GM13976 (cell line): Measurements from ENCODE around the gene ASTN1.

Experiments used
- DNase-seq: peaks from one replicate; pipeline ENCODE4 v3.0.0; 2012; ENCODE audit warnings: low spot score
- in situ Hi-C: fragments of 300-500 bp; cut with MboI; formaldehyde crosslinking; loops from one replicate; pipeline ENCODE4 v1.12.0; 2022; ENCODE audit warnings: low sequenced_read_pairs, mixed read lengths, inconsistent platforms; ENCODE audit not compliant: unreplicated experiment
- TF ChIP-seq, protein P1 (sequence below): IDR thresholded peaks from 2 replicates; pipeline ENCODE4 v1.5.1; 2012; ENCODE audit warnings: borderline replicate concordance, mild to moderate bottlenecking; ENCODE audit not compliant: insufficient read depth; ENCODE audit errors: extremely low read depth, missing control alignments, control extremely low read depth

The ASTN1 gene

DNA sequence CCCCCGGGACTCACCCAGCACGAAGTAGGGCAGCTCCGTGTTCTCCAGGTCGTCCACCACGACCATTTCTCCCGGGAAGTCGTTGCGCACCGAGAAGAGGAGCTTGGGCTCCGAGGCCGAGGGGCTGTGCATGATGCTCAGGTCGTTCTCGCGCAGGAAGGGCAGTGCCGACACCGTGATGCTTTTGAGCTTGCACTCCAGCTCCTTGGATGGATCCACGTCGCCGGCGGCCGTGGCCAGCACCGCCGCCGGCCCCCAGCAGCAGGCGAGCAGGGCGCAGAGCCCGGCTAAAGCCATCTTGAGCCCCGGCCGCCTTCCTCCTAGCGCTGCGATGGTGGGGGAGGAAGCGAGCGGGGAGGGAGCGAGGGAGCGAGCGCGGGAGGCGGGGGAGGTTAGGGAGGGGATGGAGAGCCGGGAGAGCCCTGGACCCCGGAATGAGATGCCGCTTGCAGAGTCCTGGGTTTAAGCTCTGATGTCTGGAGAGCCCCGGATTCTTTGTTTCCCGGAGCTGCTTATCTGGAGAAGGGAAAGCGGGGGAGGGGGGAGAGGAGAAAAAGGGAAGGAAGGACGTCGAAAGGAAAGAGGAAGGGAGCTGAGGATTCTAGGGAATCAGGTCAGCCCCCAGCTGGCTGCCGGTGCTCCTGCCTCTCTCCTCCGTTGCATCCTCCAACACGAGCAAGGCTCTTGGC lies at the start of gene ASTN1:
Gene ASTN1 (minus strand): TSS at position 333 of the 689 bp plus-strand sequence. CDS start 36 bp downstream, at position 297.
- in situ Hi-C loops = no loop called here
- TF ChIP-seq, protein P1, sequence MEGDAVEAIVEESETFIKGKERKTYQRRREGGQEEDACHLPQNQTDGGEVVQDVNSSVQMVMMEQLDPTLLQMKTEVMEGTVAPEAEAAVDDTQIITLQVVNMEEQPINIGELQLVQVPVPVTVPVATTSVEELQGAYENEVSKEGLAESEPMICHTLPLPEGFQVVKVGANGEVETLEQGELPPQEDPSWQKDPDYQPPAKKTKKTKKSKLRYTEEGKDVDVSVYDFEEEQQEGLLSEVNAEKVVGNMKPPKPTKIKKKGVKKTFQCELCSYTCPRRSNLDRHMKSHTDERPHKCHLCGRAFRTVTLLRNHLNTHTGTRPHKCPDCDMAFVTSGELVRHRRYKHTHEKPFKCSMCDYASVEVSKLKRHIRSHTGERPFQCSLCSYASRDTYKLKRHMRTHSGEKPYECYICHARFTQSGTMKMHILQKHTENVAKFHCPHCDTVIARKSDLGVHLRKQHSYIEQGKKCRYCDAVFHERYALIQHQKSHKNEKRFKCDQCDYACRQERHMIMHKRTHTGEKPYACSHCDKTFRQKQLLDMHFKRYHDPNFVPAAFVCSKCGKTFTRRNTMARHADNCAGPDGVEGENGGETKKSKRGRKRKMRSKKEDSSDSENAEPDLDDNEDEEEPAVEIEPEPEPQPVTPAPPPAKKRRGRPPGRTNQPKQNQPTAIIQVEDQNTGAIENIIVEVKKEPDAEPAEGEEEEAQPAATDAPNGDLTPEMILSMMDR = no peak
- no peak for DNase-seq

DNA sequence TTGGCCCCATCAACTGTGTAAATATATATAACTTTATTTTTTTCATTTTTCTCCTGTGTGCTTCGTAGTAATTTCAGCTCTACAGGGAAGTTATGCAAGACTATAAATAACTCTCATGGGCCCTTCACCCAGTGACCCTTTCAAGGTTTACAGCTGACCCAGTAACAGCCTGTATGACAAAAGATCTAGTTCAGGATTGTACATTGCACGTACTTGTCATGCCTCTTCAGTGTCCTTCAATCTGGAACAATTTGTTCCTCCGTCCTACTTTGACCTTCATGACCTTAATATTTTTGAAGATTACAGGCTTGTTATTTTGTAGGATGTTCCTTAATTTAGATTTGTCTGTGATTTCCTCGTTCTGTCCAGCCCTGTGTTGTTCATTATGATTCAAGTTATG lies 46.7 kb upstream of the ASTN1 start:
- DNase-seq = no peak
- TF ChIP-seq, protein P1 = no peak
- in situ Hi-C loops = no loop called here

DNA sequence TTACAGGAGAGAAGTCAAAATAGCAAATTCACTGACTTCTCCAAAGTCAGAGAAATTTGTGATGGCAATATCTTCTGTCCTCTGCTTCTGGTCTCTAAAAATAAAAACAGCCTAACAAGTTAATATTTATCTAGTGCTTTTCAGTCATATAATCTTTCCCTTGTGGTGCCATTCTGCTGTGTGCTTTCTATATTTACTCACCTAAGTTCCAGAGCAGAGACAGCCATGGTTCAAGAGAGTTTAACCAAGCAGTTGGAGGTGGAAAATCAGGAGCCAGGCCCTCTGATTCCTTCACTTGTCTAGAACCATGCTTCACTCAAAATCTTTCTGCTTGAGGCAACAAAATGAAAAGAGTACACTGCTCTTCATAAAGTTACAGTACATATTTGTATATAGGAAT lies 45.6 kb upstream of the ASTN1 start:
- in situ Hi-C loops = no loop called here
- DNase-seq = no peak
- TF ChIP-seq, protein P1 = no peak

DNA sequence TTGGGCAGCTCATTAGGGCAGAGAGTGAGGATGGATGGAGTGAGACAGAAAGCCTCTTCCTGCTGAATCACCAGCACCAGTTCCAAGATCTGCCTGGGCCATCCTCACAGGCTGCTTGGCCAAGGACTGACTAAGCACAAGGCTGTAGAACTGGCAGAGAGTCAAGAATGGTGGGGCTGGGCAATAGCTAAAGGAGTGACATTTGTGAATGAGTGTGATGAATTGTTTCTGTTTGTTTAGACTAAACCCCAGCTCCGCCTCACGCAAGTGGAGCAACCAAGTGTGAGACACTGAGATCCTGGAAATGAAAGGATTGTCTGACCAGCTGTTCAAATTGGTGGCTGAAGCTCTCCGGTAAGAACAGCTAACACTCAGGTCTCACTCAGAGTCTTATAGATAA lies 44.8 kb upstream of the ASTN1 start:
- DNase-seq = no peak
- in situ Hi-C loops = no loop called here
- TF ChIP-seq, protein P1 = no peak

DNA sequence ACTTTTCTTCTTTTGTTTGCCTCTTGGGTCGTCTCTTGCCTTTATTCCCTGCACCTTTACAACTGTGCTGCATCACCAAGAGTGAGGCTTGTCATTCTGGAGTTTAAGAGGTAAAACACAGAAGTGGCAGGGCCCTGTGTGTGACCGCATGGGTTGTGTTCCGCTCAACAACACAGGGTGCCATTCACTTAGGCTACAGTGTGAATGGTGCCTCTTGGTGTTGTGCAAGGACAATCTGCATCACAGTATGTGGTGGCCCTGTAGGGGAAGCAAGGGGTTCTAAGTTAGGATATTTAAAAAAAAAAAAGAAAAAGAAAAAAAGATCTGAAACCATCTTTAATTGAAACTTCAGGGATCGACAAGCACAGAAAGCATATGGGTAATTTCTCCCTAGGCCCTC lies 44.4 kb upstream of the ASTN1 start:
- TF ChIP-seq, protein P1 = no peak
- DNase-seq = no peak
- in situ Hi-C loops = no loop called here

DNA sequence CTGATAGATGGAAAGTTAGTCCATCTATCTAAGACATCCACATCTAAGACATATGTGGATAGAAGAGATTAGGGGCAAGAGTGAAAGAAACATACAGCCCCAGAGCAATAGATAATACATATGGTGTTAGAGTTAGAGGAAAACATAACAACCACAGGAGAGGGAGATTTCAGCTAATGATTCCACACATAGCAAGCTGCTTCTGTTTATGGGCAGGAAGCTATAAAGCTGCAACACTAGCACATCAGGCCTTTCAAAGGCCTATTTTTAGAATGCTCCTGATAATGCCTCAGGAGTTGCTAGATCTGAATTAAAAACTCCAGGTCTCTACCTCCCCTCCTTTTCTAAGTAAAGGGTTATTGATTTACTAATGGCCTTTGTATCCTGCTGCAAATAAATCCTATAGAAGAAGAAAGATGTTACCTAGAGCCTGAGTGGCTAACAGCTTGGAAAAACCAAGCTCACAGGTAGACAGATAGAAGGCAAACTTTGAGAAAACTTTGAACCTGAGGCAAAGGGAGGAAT lies 42.4 kb upstream of the ASTN1 start:
- TF ChIP-seq, protein P1 = no peak
- in situ Hi-C loops = no loop called here
- no peak for DNase-seq
